Central memory CD8-positive, alpha-beta T cell (primary cell): ENCODE measurements around the gene ME3.
"Not testable (repeated sequence)": the region's sequence is repeated elsewhere in the genome, so short reads cannot be mapped to it uniquely, and the experiment has no call there.

Experiments
- ATAC-seq: fragments of 150-1000 bp; cut with Tn5 transposase; replicated peaks from 2 replicates; pipeline ENCODE4 v1.10.0; 2022; ENCODE audit warnings: mild to moderate bottlenecking, moderate FRiP score, moderate number of reproducible peaks; ENCODE audit not compliant: poor library complexity, severe bottlenecking; ENCODE audit errors: extremely low read depth
- DNase-seq, 2 donors: peaks; one replicate each; pipeline ENCODE4 v3.0.0; 2021; ENCODE audit warnings: low spot score in 2 of 2
- H3K27ac Mint-ChIP-seq: one replicate; pipeline ENCODE4 v1.8.0; 2022; ENCODE audit warnings: low read depth, mild to moderate bottlenecking, moderate library complexity, mixed read lengths
- H3K27me3 Mint-ChIP-seq: one replicate; pipeline ENCODE4 v1.8.0; 2022; ENCODE audit warnings: mixed read lengths
- H3K36me3 Mint-ChIP-seq: one replicate; pipeline ENCODE4 v1.8.0; 2022; ENCODE audit warnings: mild to moderate bottlenecking, moderate library complexity, mixed read lengths; ENCODE audit not compliant: insufficient read depth
- H3K4me1 Mint-ChIP-seq: one replicate; pipeline ENCODE4 v1.8.0; 2022; ENCODE audit warnings: mixed read lengths
- H3K4me3 Mint-ChIP-seq: one replicate; pipeline ENCODE4 v1.8.0; 2022; ENCODE audit warnings: mild to moderate bottlenecking, moderate library complexity, mixed read lengths
- H3K9me3 Mint-ChIP-seq: one replicate; pipeline ENCODE4 v1.8.0; 2022; ENCODE audit warnings: mixed read lengths

The ME3 gene

DNA sequence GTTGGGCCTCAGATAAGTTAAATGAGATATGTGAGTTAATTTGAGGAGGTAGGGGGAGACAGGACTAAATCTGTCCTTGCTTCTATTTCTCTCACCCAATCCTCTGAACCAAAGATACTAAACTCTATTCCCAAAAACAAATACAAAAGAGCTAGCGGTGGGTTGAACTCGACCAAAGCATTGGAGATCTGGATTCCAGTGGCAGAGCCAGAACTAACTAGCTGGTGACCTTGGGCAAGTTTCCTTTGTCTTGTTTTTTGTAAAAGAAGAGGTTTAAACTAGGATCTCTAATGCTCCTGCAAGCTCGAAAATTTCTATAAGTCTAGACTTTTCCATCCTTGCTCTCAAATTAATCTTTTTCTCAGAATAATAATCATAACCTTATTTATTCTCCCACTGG lies 1.5 kb downstream of the ME3 start:
- no peaks in the 10 kb centered on the region for H3K9me3 Mint-ChIP-seq
- H3K4me3 Mint-ChIP-seq = peak overlapping the region; percentile 52
- no peak overlapping the region for H3K27ac Mint-ChIP-seq
- H3K4me1 Mint-ChIP-seq = peaks cover 6% of the 10 kb centered on the region
- no peak for DNase-seq
- no peak for ATAC-seq
- no peaks in the 10 kb centered on the region for H3K27me3 Mint-ChIP-seq
- no peaks in the 10 kb centered on the region for H3K36me3 Mint-ChIP-seq

DNA sequence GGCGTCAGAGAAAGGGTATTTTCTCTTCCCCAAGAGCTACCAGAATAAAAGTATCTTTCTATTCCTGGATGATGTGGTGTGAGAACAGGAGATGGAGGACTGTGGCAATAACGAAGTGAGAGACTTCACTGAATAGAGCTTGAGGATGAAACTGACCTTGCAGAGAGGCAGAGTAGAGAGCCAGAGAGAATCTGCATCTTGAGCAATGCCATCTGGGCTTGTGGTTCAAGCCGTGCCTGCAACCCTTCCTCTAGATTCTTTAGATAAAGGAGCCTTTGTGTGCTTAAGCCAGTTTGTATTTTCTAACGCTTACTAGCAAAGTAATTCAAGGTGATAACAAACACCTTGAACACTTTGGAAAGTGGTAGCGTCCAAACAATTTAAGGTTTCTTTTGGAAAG lies 2.2 kb downstream of the ME3 start:
- Mint-ChIP-seq H3K27me3 (no peaks in the 10 kb centered on the region), H3K4me1 (peaks cover 6% of the 10 kb centered on the region), H3K4me3 (no peak overlapping the region), H3K36me3 (no peaks in the 10 kb centered on the region), H3K27ac (no peak overlapping the region), H3K9me3 (no peaks in the 10 kb centered on the region)
- ATAC-seq (no peak), DNase-seq (no peak)

- Mint-ChIP-seq H3K36me3 (no peaks in the 10 kb centered on the region), H3K9me3 (no peaks in the 10 kb centered on the region), H3K4me3 (no peak overlapping the region), H3K27ac (no peak overlapping the region), H3K27me3 (no peaks in the 10 kb centered on the region), H3K4me1 (peaks cover 6% of the 10 kb centered on the region)
- DNase-seq (no peak), ATAC-seq (no peak)
Measured at GRCh38 chr11:86669424-86669823, 3.0 kb downstream of the ME3 start.

- no peak overlapping the region for H3K4me3 Mint-ChIP-seq
- no peaks in the 10 kb centered on the region for H3K9me3 Mint-ChIP-seq
- peaks cover 6% of the 10 kb centered on the region for H3K4me1 Mint-ChIP-seq
- ATAC-seq (no peak), DNase-seq (no peak)
- no peaks in the 10 kb centered on the region for H3K27me3 Mint-ChIP-seq
- no peak overlapping the region for H3K27ac Mint-ChIP-seq
- H3K36me3 Mint-ChIP-seq = no peaks in the 10 kb centered on the region
Measured at GRCh38 chr11:86668929-86669328, 3.5 kb downstream of the ME3 start.

DNA sequence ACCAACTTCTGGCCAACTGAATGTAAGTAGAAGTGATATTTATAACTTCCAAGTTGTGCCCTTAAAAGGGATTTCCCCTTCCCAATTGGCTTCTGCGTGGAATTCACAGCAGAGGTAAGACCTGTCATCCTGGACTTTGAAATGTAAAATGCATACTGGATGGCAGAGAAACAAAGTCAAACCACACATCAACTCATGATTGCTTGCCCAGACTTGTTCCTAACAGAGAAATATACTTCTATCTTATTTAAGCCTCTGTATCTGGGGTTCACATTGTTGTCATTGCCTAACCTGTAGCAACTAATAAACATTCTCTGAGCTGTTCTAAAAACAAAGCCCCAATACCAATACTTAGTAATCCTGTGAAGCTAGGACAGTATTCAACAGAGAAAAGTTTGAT lies 6.2 kb downstream of the ME3 start:
- no peaks in the 10 kb centered on the region for H3K9me3 Mint-ChIP-seq
- H3K4me1 Mint-ChIP-seq = peaks cover 3% of the 10 kb centered on the region
- ATAC-seq = no peak
- H3K27me3 Mint-ChIP-seq = no peaks in the 10 kb centered on the region
- H3K36me3 Mint-ChIP-seq = no peaks in the 10 kb centered on the region
- no peak overlapping the region for H3K27ac Mint-ChIP-seq
- no peak for DNase-seq
- no peak overlapping the region for H3K4me3 Mint-ChIP-seq

GRCh38 chr11:86664930-86665329 lies 7.5 kb downstream of the ME3 start:
- Mint-ChIP-seq H3K9me3 (no peaks in the 10 kb centered on the region), H3K36me3 (no peaks in the 10 kb centered on the region), H3K27me3 (no peaks in the 10 kb centered on the region), H3K4me3 (no peak overlapping the region), H3K27ac (no peak overlapping the region), H3K4me1 (no peaks in the 10 kb centered on the region)
- DNase-seq (no peak), ATAC-seq (no peak)

DNA sequence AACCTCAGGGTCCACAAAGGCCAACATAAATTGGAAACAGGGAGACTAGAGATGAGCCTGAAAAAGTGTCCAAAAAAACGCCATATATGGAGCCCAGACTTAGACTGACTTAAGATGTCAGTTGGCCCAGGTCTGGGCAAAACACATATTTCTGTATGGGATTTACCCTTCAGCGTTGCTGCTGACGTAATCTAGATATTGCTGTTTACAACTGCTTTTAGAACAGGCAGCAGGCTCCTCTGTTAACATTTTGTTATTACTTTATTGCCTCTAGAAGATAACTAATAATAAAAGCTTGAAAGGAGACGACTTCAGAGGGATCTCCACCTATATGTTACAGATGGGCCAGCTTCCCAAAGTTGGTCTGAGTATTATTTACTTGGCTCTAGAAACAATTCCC lies 8.7 kb downstream of the ME3 start:
- no peaks in the 10 kb centered on the region for H3K9me3 Mint-ChIP-seq
- no peak overlapping the region for H3K27ac Mint-ChIP-seq
- H3K27me3 Mint-ChIP-seq = no peaks in the 10 kb centered on the region
- ATAC-seq = no peak
- no peak overlapping the region for H3K4me3 Mint-ChIP-seq
- H3K4me1 Mint-ChIP-seq = no peaks in the 10 kb centered on the region
- H3K36me3 Mint-ChIP-seq = no peaks in the 10 kb centered on the region
- no peak for DNase-seq

DNA sequence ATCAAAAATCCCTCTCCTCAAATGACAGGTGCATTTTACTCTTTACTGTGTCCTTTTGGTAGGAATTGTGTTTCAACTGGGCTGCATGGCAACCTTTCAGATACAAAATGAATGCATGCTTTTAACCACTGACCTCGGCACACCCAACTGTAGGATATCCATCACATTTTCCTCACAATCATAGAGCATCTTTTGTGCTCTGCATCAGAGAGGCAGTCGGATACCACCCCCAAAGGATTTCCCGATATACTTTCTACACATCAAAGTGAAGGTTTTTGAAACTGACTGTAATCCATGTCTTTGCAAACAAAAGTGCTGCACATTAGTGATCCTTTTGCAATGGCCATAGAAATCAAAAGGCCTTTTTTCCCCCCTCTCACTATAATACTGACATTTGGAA lies 9.1 kb downstream of the ME3 start:
- H3K36me3 Mint-ChIP-seq = no peaks in the 10 kb centered on the region
- ATAC-seq (no peak), DNase-seq (no peak)
- H3K4me1 Mint-ChIP-seq = no peaks in the 10 kb centered on the region
- H3K27me3 Mint-ChIP-seq = no peaks in the 10 kb centered on the region
- no peak overlapping the region for H3K27ac Mint-ChIP-seq
- H3K9me3 Mint-ChIP-seq = no peaks in the 10 kb centered on the region
- no peak overlapping the region for H3K4me3 Mint-ChIP-seq

DNA sequence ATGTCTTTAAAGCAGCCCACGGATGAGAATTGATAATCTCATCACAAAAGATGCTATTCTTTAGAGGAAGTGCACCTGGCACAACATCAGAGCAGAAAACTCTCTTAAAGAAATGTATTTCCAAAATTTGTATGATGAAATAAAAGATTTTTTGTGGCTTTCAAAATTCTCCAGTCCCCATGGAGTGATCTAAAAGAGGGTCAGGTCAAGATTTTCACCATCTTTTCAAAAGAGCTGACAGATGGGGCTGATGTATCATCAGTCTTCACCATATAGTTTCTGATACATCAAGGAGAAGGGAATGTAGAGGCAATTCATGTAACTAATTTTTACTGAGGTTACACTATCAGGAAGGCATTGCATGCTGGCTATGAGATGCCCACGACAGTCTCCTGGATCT lies 11.7 kb downstream of the ME3 start:
- Mint-ChIP-seq H3K27ac (no peak overlapping the region), H3K36me3 (no peaks in the 10 kb centered on the region), H3K4me3 (no peak overlapping the region), H3K4me1 (no peaks in the 10 kb centered on the region), H3K9me3 (no peaks in the 10 kb centered on the region), H3K27me3 (no peaks in the 10 kb centered on the region)
- DNase-seq (no peak), ATAC-seq (no peak)

DNA sequence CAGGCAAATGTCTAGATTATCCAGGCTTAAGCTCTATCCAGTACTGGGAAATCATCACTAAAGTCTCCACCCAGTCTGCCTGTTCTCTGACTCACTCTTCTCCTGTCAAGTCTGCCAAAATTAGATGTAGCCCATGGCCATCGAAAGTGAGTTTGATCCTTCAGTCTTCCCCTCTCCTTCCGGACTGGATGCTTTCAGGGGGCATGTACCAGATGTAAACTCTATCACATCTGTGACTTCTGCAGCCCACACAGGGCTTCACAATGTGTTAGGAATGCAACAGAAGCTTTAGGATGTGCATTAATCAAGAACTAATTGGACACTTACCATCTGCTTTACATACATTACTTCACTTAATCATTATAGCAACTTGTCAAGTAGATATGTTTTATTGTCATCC lies 12.3 kb downstream of the ME3 start:
- no peak for ATAC-seq
- no peaks in the 10 kb centered on the region for H3K4me1 Mint-ChIP-seq
- no peaks in the 10 kb centered on the region for H3K36me3 Mint-ChIP-seq
- H3K27me3 Mint-ChIP-seq = no peaks in the 10 kb centered on the region
- no peak for DNase-seq
- H3K27ac Mint-ChIP-seq = no peak overlapping the region
- H3K9me3 Mint-ChIP-seq = no peaks in the 10 kb centered on the region
- H3K4me3 Mint-ChIP-seq = no peak overlapping the region

DNA sequence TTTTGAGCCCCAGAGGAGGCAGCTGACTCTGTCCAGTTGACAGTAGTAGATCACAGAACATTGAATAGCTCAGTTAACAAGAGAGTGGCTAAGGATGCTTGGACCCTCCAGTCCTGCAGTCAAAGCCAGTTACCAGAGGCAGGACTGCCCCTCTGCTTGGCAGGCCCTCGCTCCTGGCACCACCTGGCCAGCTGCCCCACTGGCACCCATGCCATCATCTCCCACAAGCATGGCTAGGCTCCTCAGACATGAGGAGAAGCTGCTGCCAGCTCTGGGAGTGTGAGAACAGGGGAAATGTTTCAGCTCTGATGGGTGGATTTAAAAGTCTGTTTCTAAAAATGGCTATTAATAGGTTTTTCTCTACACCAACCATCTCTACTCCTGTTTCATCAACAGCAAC lies 13.9 kb downstream of the ME3 start:
- ATAC-seq (no peak), DNase-seq (no peak)
- no peak overlapping the region for H3K27ac Mint-ChIP-seq
- no peaks in the 10 kb centered on the region for H3K36me3 Mint-ChIP-seq
- H3K9me3 Mint-ChIP-seq = no peaks in the 10 kb centered on the region
- no peak overlapping the region for H3K4me3 Mint-ChIP-seq
- no peaks in the 10 kb centered on the region for H3K4me1 Mint-ChIP-seq
- H3K27me3 Mint-ChIP-seq = peaks cover 6% of the 10 kb centered on the region

GRCh38 chr11:86645212-86645611 lies 27.2 kb downstream of the ME3 start:
- not testable (repeated sequence) for H3K4me3 Mint-ChIP-seq, ATAC-seq, H3K27ac Mint-ChIP-seq, H3K36me3 Mint-ChIP-seq, H3K4me1 Mint-ChIP-seq, DNase-seq, H3K9me3 Mint-ChIP-seq
- peaks cover 37% of the 10 kb centered on the region for H3K27me3 Mint-ChIP-seq

GRCh38 chr11:86644291-86644690 lies 28.1 kb downstream of the ME3 start:
- DNase-seq (no peak), ATAC-seq (no peak)
- no peak overlapping the region for H3K4me3 Mint-ChIP-seq
- peaks cover 28% of the 10 kb centered on the region for H3K27me3 Mint-ChIP-seq
- no peak overlapping the region for H3K27ac Mint-ChIP-seq
- no peaks in the 10 kb centered on the region for H3K4me1 Mint-ChIP-seq
- H3K36me3 Mint-ChIP-seq = no peaks in the 10 kb centered on the region
- peaks cover 8% of the 10 kb centered on the region for H3K9me3 Mint-ChIP-seq
